Midbrain (tissue), 1 donor: ENCODE results near the gene ERVFRD-1.
"Not testable (repeated sequence)": the region's sequence is repeated elsewhere in the genome, so short reads cannot be mapped to it uniquely, and the experiment has no call there.

Experiments
- DNase-seq: peaks from one replicate; lab custom pipeline; 2025; lab: John Stamatoyannopoulos, UW

ERVFRD-1 gene

GRCh38 chr6:11087141-11087812 lies 24.2 kb downstream of the ERVFRD-1 start:
- not testable (repeated sequence) for DNase-seq

- no peak for DNase-seq
Observed at GRCh38 chr6:11085758-11086435, 25.6 kb downstream of the ERVFRD-1 start.

- DNase-seq, result no peak
Observed at GRCh38 chr6:11083956-11084355, 27.6 kb downstream of the ERVFRD-1 start.

- no peak for DNase-seq
Observed at GRCh38 chr6:11083491-11083890, 28.0 kb downstream of the ERVFRD-1 start.

- DNase-seq, result no peak
Observed at GRCh38 chr6:11080296-11080695, 31.2 kb downstream of the ERVFRD-1 start.

- DNase-seq, result no peak
Observed at GRCh38 chr6:11078266-11078665, 33.3 kb downstream of the ERVFRD-1 start.

- DNase-seq, result no peak
Observed at GRCh38 chr6:11076540-11076939, 35.0 kb downstream of the ERVFRD-1 start.

GRCh38 chr6:11072101-11072500 lies 39.4 kb downstream of the ERVFRD-1 start:
- DNase-seq, result no peak

GRCh38 chr6:11069760-11070159 lies 41.8 kb downstream of the ERVFRD-1 start:
- no peak for DNase-seq

GRCh38 chr6:11067348-11067747 lies 44.2 kb downstream of the ERVFRD-1 start:
- no peak for DNase-seq

- no peak for DNase-seq
Observed at GRCh38 chr6:11066505-11067347, 44.8 kb downstream of the ERVFRD-1 start.

- no peak for DNase-seq
Observed at GRCh38 chr6:11065436-11066202, 45.9 kb downstream of the ERVFRD-1 start.

- DNase-seq, result peak; percentile 50
Observed at GRCh38 chr6:11064836-11065235, 46.7 kb downstream of the ERVFRD-1 start.

- peak; percentile 9 for DNase-seq
Observed at GRCh38 chr6:11062715-11063114, 48.8 kb downstream of the ERVFRD-1 start.

- DNase-seq, result no peak
Observed at GRCh38 chr6:11062083-11062482, 49.4 kb downstream of the ERVFRD-1 start.

- DNase-seq, result no peak
Observed at GRCh38 chr6:11058406-11058805, 53.1 kb downstream of the ERVFRD-1 start.

GRCh38 chr6:11056871-11057270 lies 54.7 kb downstream of the ERVFRD-1 start:
- no peak for DNase-seq

GRCh38 chr6:11055127-11055627 lies 56.3 kb downstream of the ERVFRD-1 start:
- DNase-seq, result no peak

- DNase-seq, result no peak
Observed at GRCh38 chr6:11054722-11055121, 56.8 kb downstream of the ERVFRD-1 start.

GRCh38 chr6:11053307-11053706 lies 58.2 kb downstream of the ERVFRD-1 start:
- DNase-seq, result no peak
